ENCODE data around the gene CACNB2. TPM values are rescaled to one million over a fixed set of nuclear protein-coding genes. Genes with fewer than 3 reads are reported as not detected.

Gene CACNB2
- total RNA-seq, 1 donor from 2014 or later = 2.2 TPM

DNA sequence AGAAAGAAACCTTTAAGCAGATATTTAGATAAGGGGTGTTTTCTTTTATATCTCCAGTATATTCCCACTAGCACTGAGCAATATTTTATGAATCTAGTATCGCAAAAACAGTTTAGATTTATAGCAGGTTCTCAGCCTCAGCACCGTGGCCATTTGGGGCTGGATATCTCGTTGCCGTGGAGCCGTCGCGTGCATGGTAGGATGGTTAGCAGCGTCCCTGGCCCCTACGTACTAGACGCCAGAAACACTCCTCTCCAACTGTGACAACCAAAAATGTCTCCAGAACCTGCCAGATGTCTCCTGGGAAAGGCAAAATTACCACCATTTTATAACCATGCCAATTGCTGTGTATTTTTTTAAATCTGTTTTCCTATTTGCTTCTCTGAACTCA is 172.9 kb downstream of the CACNB2 start:
- no peak for DNase-seq (ENCODE audit: low read depth, low spot score)
- H3K36me3 Mint-ChIP-seq (ENCODE audit: low read depth) = no peaks in the 10 kb centered on the region
- no peaks in the 10 kb centered on the region for H3K27me3 Mint-ChIP-seq (ENCODE audit: low read depth)
- TF ChIP-seq, protein P1, sequence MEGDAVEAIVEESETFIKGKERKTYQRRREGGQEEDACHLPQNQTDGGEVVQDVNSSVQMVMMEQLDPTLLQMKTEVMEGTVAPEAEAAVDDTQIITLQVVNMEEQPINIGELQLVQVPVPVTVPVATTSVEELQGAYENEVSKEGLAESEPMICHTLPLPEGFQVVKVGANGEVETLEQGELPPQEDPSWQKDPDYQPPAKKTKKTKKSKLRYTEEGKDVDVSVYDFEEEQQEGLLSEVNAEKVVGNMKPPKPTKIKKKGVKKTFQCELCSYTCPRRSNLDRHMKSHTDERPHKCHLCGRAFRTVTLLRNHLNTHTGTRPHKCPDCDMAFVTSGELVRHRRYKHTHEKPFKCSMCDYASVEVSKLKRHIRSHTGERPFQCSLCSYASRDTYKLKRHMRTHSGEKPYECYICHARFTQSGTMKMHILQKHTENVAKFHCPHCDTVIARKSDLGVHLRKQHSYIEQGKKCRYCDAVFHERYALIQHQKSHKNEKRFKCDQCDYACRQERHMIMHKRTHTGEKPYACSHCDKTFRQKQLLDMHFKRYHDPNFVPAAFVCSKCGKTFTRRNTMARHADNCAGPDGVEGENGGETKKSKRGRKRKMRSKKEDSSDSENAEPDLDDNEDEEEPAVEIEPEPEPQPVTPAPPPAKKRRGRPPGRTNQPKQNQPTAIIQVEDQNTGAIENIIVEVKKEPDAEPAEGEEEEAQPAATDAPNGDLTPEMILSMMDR (conservative IDR thresholded peaks at IDR 0.05) = no peak
- H3K4me1 Mint-ChIP-seq = peaks cover 5% of the 10 kb centered on the region
- H3K4me3 Mint-ChIP-seq = no peak overlapping the region
- no peaks in the 10 kb centered on the region for H3K9me3 Mint-ChIP-seq
- H3K27ac Mint-ChIP-seq (ENCODE audit: unreplicated experiment) = no peak overlapping the region

- Mint-ChIP-seq H3K9me3 (no peaks in the 10 kb centered on the region), H3K4me3 (no peak overlapping the region), H3K27ac (ENCODE audit: unreplicated experiment) (no peak overlapping the region), H3K4me1 (peaks cover 5% of the 10 kb centered on the region), H3K36me3 (ENCODE audit: low read depth) (no peaks in the 10 kb centered on the region), H3K27me3 (ENCODE audit: low read depth) (no peaks in the 10 kb centered on the region)
- TF ChIP-seq, protein P1 (conservative IDR thresholded peaks at IDR 0.05) = no peak
- no peak for DNase-seq (ENCODE audit: low read depth, low spot score)
Measured at GRCh38 chr10:18313626-18314025, 173.4 kb downstream of the CACNB2 start.

DNA sequence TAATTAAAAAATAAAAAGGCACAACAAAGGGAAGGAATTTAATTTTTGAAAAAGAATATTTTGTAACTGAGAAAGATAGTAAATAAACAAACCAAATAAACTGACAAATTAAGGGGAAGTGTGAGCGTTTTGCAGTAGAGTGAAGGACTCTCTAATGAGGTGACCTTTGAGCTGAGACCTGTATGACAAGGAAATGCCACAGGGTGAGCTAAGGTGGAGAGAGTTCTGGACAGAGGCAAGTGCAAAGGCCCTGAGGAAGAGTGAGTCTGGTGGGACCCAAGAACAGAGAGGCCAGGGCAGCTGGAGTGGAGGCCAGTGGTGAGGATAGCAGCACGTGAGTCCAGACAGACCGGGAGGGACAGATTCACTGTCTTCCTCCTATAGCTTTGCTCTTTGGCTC is 179.4 kb downstream of the CACNB2 start:
- DNase-seq (ENCODE audit: low read depth, low spot score) = no peak
- H3K27ac Mint-ChIP-seq (ENCODE audit: unreplicated experiment) = no peak overlapping the region
- H3K4me3 Mint-ChIP-seq = no peak overlapping the region
- H3K36me3 Mint-ChIP-seq (ENCODE audit: low read depth) = peaks cover 3% of the 10 kb centered on the region
- no peaks in the 10 kb centered on the region for H3K27me3 Mint-ChIP-seq (ENCODE audit: low read depth)
- TF ChIP-seq, protein P1 (conservative IDR thresholded peaks at IDR 0.05) = no peak
- peaks cover 11% of the 10 kb centered on the region for H3K4me1 Mint-ChIP-seq
- H3K9me3 Mint-ChIP-seq = peaks cover 5% of the 10 kb centered on the region

- no peak for DNase-seq (ENCODE audit: low read depth, low spot score)
- H3K27me3 Mint-ChIP-seq (ENCODE audit: low read depth) = no peaks in the 10 kb centered on the region
- H3K9me3 Mint-ChIP-seq = peaks cover 5% of the 10 kb centered on the region
- no peak overlapping the region for H3K27ac Mint-ChIP-seq (ENCODE audit: unreplicated experiment)
- H3K4me1 Mint-ChIP-seq = peaks cover 11% of the 10 kb centered on the region
- TF ChIP-seq, protein P1 (conservative IDR thresholded peaks at IDR 0.05) = no peak
- H3K4me3 Mint-ChIP-seq = no peak overlapping the region
- H3K36me3 Mint-ChIP-seq (ENCODE audit: low read depth) = peaks cover 3% of the 10 kb centered on the region
Measured at GRCh38 chr10:18321371-18321770, 181.1 kb downstream of the CACNB2 start.

DNA sequence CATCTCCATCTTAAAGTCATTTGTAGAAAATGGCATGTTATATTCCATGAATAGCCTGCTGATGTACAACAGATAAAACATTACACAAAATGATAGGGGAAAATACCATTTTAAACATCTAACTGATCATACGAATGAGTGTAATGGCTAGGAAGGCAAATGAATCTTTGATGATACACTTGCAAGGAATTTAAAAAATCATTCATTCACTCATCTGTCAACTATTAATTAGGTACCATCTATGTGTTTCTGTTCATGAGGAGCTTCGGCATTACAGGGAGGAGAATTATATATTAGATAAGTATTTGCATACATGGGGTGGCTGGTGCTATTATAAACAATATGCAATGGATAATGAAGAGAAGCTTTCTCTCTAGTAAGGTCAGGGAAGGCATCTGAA is 183.7 kb downstream of the CACNB2 start:
- TF ChIP-seq, protein P1 (conservative IDR thresholded peaks at IDR 0.05) = no peak
- no peak overlapping the region for H3K4me3 Mint-ChIP-seq
- peaks cover 5% of the 10 kb centered on the region for H3K9me3 Mint-ChIP-seq
- H3K27ac Mint-ChIP-seq (ENCODE audit: unreplicated experiment) = no peak overlapping the region
- peaks cover 3% of the 10 kb centered on the region for H3K36me3 Mint-ChIP-seq (ENCODE audit: low read depth)
- no peaks in the 10 kb centered on the region for H3K27me3 Mint-ChIP-seq (ENCODE audit: low read depth)
- peaks cover 11% of the 10 kb centered on the region for H3K4me1 Mint-ChIP-seq
- no peak for DNase-seq (ENCODE audit: low read depth, low spot score)

DNA sequence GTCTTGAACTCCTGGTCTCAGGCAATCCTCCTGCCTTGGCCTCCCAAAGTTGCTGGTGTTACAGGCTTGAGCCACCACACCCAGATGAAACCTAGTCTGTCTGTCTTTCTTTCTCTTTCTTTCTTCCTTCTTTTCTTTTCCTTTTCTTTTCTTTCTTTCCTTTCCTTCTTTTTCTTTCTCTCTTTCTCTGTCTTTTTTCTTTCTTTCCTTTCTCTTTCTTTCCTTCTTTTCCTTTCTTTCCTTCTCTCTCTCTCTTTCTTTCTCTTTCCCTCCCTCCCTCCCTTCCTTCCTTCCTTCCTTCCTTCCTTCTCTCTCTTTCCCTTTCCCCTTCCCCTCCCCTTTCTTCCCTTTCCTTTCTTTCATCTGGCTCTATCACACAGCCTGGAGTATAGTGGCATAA is 185.2 kb downstream of the CACNB2 start:
- no peaks in the 10 kb centered on the region for H3K27me3 Mint-ChIP-seq (ENCODE audit: low read depth)
- H3K9me3 Mint-ChIP-seq = no peaks in the 10 kb centered on the region
- no peak overlapping the region for H3K4me3 Mint-ChIP-seq
- no peaks in the 10 kb centered on the region for H3K36me3 Mint-ChIP-seq (ENCODE audit: low read depth)
- no peak for DNase-seq (ENCODE audit: low read depth, low spot score)
- H3K27ac Mint-ChIP-seq (ENCODE audit: unreplicated experiment) = no peak overlapping the region
- TF ChIP-seq, protein P1 (conservative IDR thresholded peaks at IDR 0.05) = no peak
- peaks cover 11% of the 10 kb centered on the region for H3K4me1 Mint-ChIP-seq
